Measurements from ENCODE around the gene SMG6.

DNA sequence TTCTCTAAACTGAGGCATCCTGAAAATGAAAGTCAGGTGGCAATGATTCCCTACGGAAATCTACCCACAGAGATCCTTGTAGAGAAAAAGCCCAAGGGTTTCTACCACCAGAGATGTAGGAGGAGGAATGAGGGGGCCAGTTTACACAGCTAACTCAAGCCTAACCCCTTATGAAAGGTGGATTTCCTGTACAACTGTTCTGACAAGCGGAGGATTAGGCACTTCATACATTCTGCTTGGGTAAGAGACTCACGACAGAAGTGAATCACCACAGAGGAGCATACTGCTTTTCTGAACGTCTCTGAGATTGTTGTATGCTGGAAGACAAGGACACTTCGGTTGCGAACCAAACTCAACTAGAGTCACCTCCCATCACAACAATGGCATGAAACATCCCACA lies 72.7 kb downstream of the SMG6 start:
- TF ChIP-seq ZFP3 (CRISPR knock-in tag; IDR thresholded peaks at IDR 0.05) (no peak), ZFP30 (CRISPR knock-in tag; IDR thresholded peaks at IDR 0.05) (no peak), SNAI2 (CRISPR knock-in tag; IDR thresholded peaks at IDR 0.05) (no peak), CSDC2 (CRISPR knock-in tag; IDR thresholded peaks at IDR 0.05) (no peak)
